ENCODE results near the gene CARMIL1.

Gene CARMIL1

DNA sequence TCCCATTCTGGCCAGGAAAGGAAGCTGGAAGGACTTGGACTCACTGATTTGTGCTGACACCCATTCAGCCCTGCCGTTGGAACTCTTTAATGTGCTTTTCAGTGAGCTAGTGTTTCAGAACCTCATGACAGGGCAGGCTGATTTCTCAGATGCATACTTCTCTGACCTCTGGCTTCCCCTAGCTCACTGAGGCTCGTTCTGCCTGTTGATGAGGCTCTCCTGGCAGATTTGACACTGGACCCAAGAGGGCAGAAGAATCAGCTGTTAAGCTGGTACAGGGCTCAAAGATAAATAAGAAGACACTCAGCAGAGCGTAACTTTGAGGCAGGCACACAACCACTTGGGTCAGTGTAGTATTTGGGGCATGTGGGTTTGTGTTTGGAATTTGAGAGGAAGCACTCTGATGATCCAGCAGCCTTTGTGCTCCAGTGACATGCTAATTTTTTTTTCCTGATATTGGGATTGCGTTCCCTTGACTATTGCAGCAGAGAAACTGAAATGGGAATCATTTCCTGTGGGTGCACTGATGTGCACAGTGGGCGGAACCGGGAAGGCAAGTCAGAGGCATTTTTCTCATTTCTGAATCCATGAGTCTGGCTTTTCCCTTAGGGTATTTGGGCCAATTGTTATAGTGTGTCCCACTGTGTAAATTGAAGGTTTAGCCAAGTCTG, 80.2 kb downstream of the CARMIL1 start:
- no peak for DNase-seq (ENCODE audit: low read depth)
- H3K4me3 ChIP-seq (ENCODE audit: low read depth, low read length): no peak overlapping the region
- TF ChIP-seq, protein P1, sequence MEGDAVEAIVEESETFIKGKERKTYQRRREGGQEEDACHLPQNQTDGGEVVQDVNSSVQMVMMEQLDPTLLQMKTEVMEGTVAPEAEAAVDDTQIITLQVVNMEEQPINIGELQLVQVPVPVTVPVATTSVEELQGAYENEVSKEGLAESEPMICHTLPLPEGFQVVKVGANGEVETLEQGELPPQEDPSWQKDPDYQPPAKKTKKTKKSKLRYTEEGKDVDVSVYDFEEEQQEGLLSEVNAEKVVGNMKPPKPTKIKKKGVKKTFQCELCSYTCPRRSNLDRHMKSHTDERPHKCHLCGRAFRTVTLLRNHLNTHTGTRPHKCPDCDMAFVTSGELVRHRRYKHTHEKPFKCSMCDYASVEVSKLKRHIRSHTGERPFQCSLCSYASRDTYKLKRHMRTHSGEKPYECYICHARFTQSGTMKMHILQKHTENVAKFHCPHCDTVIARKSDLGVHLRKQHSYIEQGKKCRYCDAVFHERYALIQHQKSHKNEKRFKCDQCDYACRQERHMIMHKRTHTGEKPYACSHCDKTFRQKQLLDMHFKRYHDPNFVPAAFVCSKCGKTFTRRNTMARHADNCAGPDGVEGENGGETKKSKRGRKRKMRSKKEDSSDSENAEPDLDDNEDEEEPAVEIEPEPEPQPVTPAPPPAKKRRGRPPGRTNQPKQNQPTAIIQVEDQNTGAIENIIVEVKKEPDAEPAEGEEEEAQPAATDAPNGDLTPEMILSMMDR (conservative IDR thresholded peaks at IDR 0.05; ENCODE audit: low read depth, low read length): no peak

DNA sequence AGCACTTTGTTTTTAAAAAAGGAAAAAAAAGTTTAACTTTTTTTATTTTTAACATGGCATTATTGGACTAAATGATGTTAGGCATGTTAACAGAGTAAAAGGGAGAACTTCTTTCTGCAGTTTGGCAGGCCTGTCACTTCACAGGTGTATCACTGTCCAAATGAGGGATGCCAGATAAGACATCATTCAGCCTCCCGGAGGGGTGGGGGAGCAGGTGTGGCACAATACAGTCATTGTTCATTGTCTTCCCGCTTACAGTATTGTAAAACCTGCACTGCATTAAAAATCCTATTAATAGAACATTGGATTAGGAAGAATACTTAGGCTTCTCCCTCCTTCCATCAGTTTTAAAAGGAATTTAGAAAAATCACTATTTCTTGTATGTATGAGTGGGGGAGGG, 80.7 kb downstream of the CARMIL1 start:
- H3K4me3 ChIP-seq (ENCODE audit: low read depth, low read length): no peak overlapping the region
- no peak for DNase-seq (ENCODE audit: low read depth)
- TF ChIP-seq, protein P1 (conservative IDR thresholded peaks at IDR 0.05; ENCODE audit: low read depth, low read length): no peak

DNA sequence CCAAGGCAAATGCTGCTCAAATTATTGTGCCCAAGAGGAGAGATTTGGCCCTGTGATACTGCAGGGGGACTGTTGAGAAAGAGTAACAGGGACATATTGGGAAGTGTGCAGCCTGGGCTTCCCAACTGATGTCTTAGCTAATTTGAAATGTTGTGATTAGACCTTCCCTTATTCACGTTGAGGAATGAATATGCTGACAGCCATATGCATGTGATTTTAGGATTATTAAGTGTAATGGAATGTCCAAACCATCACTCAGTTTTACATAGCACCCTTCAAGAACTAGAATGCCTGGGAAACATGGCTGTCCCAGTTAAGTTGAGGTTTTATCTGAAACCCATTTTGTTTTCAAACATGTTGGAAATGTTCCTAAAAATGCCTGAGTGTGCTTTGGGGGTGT, 81.4 kb downstream of the CARMIL1 start:
- TF ChIP-seq, protein P1 (conservative IDR thresholded peaks at IDR 0.05; ENCODE audit: low read depth, low read length): no peak
- DNase-seq (ENCODE audit: low read depth): peak; percentile 37
- no peak overlapping the region for H3K4me3 ChIP-seq (ENCODE audit: low read depth, low read length)

DNA sequence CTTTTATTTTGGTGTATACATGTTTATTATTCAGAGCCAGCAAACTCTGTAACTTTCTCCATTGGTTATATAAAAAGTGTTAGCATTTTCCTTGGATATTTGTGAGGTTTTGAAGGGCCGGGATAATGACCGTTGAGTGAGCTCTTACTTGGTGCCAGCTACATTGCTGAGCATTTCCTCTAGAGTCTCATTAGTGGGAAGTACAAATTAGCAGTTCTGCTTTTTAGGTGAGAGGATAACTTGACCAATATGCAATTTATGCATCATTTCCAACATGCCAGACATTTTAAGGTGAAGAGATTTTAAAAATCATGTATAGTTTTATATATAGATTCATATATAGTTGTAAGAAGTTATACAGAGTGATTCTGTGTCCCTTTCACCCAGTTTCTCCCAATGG, 84.3 kb downstream of the CARMIL1 start:
- TF ChIP-seq, protein P1 (conservative IDR thresholded peaks at IDR 0.05; ENCODE audit: low read depth, low read length): no peak
- DNase-seq (ENCODE audit: low read depth): no peak
- no peak overlapping the region for H3K4me3 ChIP-seq (ENCODE audit: low read depth, low read length)

DNA sequence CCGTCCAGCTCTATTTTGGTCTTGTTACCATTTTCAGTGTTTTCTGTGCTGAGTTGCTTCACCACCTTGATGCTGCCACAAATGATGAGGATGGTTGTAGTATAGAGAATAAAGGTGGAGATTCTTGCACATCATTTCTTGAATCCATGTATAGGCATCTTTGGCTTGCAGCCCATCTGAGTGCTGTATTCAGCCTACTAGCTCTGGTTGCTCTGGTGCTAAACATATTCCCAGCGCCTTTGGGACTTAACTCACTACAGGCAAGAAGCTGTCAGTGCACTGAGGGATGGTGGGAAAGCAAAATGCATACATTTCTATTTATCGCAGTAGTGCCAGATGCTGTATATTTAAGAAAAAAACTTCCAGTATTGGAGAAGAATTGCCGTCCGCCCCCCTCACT, 86.0 kb downstream of the CARMIL1 start:
- TF ChIP-seq, protein P1 (conservative IDR thresholded peaks at IDR 0.05; ENCODE audit: low read depth, low read length): no peak
- DNase-seq (ENCODE audit: low read depth): no peak
- no peak overlapping the region for H3K4me3 ChIP-seq (ENCODE audit: low read depth, low read length)

DNA sequence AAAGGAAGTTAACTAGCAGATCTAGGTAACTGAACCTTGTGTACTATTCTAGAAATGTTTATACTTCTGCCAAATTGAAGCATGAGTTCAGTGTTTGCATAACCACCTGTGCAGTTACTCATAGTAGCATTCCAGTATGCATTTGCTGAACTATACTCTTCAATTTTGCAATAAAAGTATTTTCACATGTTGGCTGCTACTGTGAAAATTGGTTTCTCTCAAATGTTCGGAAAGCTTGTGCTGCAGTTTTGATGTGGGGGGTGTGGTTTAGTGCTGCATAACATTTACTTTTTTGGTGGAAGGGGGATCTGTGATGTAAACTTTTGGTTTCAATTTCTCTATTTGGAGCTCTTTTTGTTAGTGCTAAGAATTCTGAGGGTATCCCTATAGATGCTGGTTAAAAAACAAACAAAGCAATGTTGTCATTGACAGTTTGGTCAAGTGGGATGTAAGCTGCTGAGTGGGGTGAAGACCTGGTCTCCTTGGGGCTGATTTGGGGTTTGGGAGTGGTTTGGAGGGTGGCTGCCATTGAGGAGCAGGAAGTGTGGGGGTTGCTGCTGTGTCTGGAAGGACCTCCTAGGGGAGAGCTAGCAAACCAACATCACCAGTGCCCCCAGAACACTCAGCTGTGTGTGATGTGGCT, 87.8 kb downstream of the CARMIL1 start:
- peak; percentile 8 for DNase-seq (ENCODE audit: low read depth)
- TF ChIP-seq, protein P1 (conservative IDR thresholded peaks at IDR 0.05; ENCODE audit: low read depth, low read length): no peak
- H3K4me3 ChIP-seq (ENCODE audit: low read depth, low read length): no peak overlapping the region

DNA sequence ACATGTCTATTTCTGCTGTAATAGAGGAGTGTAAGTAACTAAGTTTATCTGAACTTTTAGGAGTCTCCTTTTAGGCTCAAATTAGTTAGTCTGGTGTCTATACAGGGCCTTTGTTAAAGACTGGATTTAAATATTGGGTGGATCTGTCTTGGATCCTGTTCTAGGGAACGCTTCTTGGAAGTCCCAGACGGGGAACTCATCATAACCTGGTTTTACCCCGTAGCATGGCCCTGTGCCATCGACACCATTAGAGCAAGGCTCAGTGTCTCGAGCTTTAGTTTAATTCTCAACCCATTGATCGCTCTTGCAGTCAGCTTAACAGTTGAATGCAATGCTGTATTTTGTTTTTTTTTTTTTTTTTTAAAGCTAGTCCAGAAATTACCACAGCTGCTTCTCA, 89.9 kb downstream of the CARMIL1 start:
- TF ChIP-seq, protein P1 (conservative IDR thresholded peaks at IDR 0.05; ENCODE audit: low read depth, low read length): no peak
- no peak overlapping the region for H3K4me3 ChIP-seq (ENCODE audit: low read depth, low read length)
- DNase-seq (ENCODE audit: low read depth): no peak

All from choroid plexus epithelial cell (primary cell).